ENCODE measurements around the gene SLC39A5. TPM values are rescaled to one million over a fixed set of nuclear protein-coding genes. Genes with fewer than 3 reads are reported as not detected.
"Not testable (repeated sequence)": the region's sequence is repeated elsewhere in the genome, so short reads cannot be mapped to it uniquely, and the experiment has no call there.

The SLC39A5 gene
- total and polyA plus RNA-seq, 2 of the 8 experiments (the other 6 are each of a cell fraction or from before 2014, with no cell fraction given): 0.27 TPM; not detected in 1

DNA sequence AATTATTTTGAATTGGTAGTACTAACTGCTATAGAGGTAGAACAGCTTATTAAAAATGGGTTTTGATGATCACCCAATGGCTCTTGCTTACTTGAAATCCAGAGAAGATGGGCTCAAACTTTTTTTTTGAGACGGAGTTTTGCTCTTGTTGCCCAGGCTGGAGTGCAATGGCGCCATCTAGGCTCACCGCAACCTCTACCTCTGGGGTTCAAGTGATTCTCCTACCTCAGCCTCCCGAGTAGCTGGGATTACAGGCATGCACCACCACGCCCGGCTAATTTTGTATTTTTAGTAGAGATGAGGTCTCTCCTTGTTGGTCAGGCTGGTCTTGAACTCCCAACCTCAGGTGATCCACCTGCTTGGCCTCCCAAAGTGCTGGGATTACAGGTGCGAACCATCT is 33.1 kb downstream of the SLC39A5 start:
- POLR2A ChIA-PET (ENCODE audit: partially characterized antibody): interaction anchor here (0.8 to 1.9 kb wide), 5 partner anchors 32 to 78 kb away, joined by 3 to 6 read pairs (median 4); partner anchors contain the start of genes CS and RNF41

More for the DNA sequence above, 33.1 kb downstream of the SLC39A5 start:
- not testable (repeated sequence) for H4K91ac ChIP-seq (replicated peaks; ENCODE audit: insufficient read length, low read length); H3K79me1 ChIP-seq (ENCODE audit: low read depth, low read length); H4K8ac ChIP-seq (ENCODE audit: extremely low read depth, insufficient read depth, low read length); H3K4me2 ChIP-seq (ENCODE audit: insufficient read depth in 1 of 2, low read depth in 2 of 2, low read length in 2 of 2); H4K20me1 ChIP-seq (replicated peaks in 1 of 2; ENCODE audit: control insufficient read depth in 1 of 2, insufficient read depth in 2 of 2, low read length in 2 of 2); H3K23ac ChIP-seq (ENCODE audit: insufficient read length); H3K79me2 ChIP-seq (ENCODE audit: control insufficient read depth in 1 of 2, insufficient read depth in 2 of 2, low read length in 2 of 2); H2BK20ac ChIP-seq (ENCODE audit: low read length); H3K18ac ChIP-seq (ENCODE audit: extremely low read depth, low read length); H3K36me3 ChIP-seq (ENCODE audit: control insufficient read depth in 2 of 4, insufficient read depth in 4 of 4, low read length in 3 of 4); H3K56ac ChIP-seq (replicated peaks; ENCODE audit: insufficient read length, low read depth, low read length); H3K9ac ChIP-seq (replicated peaks in 1 of 4; ENCODE audit: extremely low read depth in 1 of 4, low read depth in 3 of 4, low read length in 3 of 4); H2BK12ac ChIP-seq (ENCODE audit: low read depth, low read length); H3K27ac ChIP-seq (ENCODE audit: low read depth, low read length); H2BK5ac ChIP-seq (ENCODE audit: low read depth, low read length); DNase-seq (ENCODE audit: low read depth in 1 of 2, low spot score in 2 of 2); H2BK15ac ChIP-seq (ENCODE audit: low read length); FAIRE-seq; H3K9me3 ChIP-seq (ENCODE audit: insufficient read depth in 2 of 2, low read depth in 1 of 2, low read length in 1 of 2); H3K27me3 ChIP-seq (replicated peaks in 1 of 4; ENCODE audit: control insufficient read depth in 3 of 4, extremely low read depth in 1 of 4, insufficient read depth in 3 of 4, low read length in 3 of 4); H3K14ac ChIP-seq (ENCODE audit: insufficient read length); H3K4ac ChIP-seq (replicated peaks; ENCODE audit: insufficient read length, low read depth, low read length); H2BK120ac ChIP-seq (replicated peaks; ENCODE audit: low read depth, low read length); H2AFZ ChIP-seq (ENCODE audit: low read length); H3K4me3 ChIP-seq (ENCODE audit: extremely low read depth in 1 of 4, insufficient read depth in 2 of 4, low read depth in 3 of 4, low read length in 4 of 4); H4K5ac ChIP-seq (ENCODE audit: insufficient read length, low read depth, low read length); H2AK5ac ChIP-seq (ENCODE audit: low read depth, low read length)
- Histone ChIP-seq H3K4me1 (replicated peaks in 1 of 4; ENCODE audit: control insufficient read depth in 3 of 4, insufficient read depth in 4 of 4, low read length in 3 of 4) (peaks cover 0 to 13% (median 5%) of the 10 kb centered on the region in 4 experiments; a peak in 5 of 7 replicates), H3K23me2 (ENCODE audit: low read depth, low read length) (peaks cover 10% of the 10 kb centered on the region; the same call in 1 of the 2 replicates)
- WGBS, 2 experiments (ENCODE audit: extremely low coverage in 1 of 2, insufficient coverage in 1 of 2, insufficient read length in 1 of 2, insufficient replicate concordance in 2 of 2, low coverage in 1 of 2, low lambda C conversion rate in 2 of 2, missing lambda C conversion rate in 1 of 2): 82% methylated on average over 7 of the region's 7 CpGs; no CpG with 5 or more reads in 1 of the 2 experiments
- TF ChIP-seq, protein P1, sequence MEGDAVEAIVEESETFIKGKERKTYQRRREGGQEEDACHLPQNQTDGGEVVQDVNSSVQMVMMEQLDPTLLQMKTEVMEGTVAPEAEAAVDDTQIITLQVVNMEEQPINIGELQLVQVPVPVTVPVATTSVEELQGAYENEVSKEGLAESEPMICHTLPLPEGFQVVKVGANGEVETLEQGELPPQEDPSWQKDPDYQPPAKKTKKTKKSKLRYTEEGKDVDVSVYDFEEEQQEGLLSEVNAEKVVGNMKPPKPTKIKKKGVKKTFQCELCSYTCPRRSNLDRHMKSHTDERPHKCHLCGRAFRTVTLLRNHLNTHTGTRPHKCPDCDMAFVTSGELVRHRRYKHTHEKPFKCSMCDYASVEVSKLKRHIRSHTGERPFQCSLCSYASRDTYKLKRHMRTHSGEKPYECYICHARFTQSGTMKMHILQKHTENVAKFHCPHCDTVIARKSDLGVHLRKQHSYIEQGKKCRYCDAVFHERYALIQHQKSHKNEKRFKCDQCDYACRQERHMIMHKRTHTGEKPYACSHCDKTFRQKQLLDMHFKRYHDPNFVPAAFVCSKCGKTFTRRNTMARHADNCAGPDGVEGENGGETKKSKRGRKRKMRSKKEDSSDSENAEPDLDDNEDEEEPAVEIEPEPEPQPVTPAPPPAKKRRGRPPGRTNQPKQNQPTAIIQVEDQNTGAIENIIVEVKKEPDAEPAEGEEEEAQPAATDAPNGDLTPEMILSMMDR (IDR thresholded peaks at IDR 0.05; ENCODE audit: control extremely low read depth in 1 of 3, insufficient read depth in 1 of 3, low read depth in 1 of 3, low read length in 3 of 3): peak in 1 of 3 experiments; percentile 24; a peak in 1 of 4 replicates
- CTCF ChIA-PET (ENCODE audit: partially characterized antibody): interaction anchor here (0.6 to 1.5 kb wide), 12 partner anchors 9 to 1504 kb away, joined by 3 to 7 read pairs (median 4); partner anchors contain the start of gene CYP27B1
